Stimulated activated CD8-positive, alpha-beta memory T cell treated with anti-CD3 and anti-CD28 coated beads, Interleukin-4, amount 100 ng/mL, for 48 hours (primary cell): Measurements from ENCODE around the gene TYSND1.
"Not testable (repeated sequence)": the region's sequence is repeated elsewhere in the genome, so short reads cannot be mapped to it uniquely, and the experiment has no call there.

ENCODE experiments used
- DNase-seq: peaks from one replicate; pipeline ENCODE4 v3.0.0-alpha.2; 2020

The TYSND1 gene

GRCh38 chr10:70132098-70133029 lies 14.1 kb downstream of the TYSND1 start, which contains the start of gene AIFM2:
Gene AIFM2, minus strand, starts transcription at chr10:70132825. Its CDS starts 8,741 bp downstream, at chr10:70124084.
- peak; percentile 66 for DNase-seq

GRCh38 chr10:70131560-70131937 lies 15.0 kb downstream of the TYSND1 start:
- DNase-seq = no peak

- no peak for DNase-seq
Measured at GRCh38 chr10:70130878-70131559, 15.5 kb downstream of the TYSND1 start.

GRCh38 chr10:70126700-70127395 lies 19.7 kb downstream of the TYSND1 start:
- no peak for DNase-seq

GRCh38 chr10:70125918-70126552 lies 20.5 kb downstream of the TYSND1 start:
- DNase-seq = no peak

- no peak for DNase-seq
Measured at GRCh38 chr10:70124918-70125317, 21.6 kb downstream of the TYSND1 start.

- DNase-seq = no peak
Measured at GRCh38 chr10:70124415-70124814, 22.1 kb downstream of the TYSND1 start.

- no peak for DNase-seq
Measured at GRCh38 chr10:70123817-70124216, 22.7 kb downstream of the TYSND1 start.

GRCh38 chr10:70123166-70123565 lies 23.3 kb downstream of the TYSND1 start:
- not testable (repeated sequence) for DNase-seq

- DNase-seq = no peak
Measured at GRCh38 chr10:70122742-70123141, 23.8 kb downstream of the TYSND1 start.

- DNase-seq = no peak
Measured at GRCh38 chr10:70121281-70121949, 25.1 kb downstream of the TYSND1 start.

GRCh38 chr10:70120417-70120816 lies 26.1 kb downstream of the TYSND1 start:
- no peak for DNase-seq

- DNase-seq = no peak
Measured at GRCh38 chr10:70119623-70120022, 26.9 kb downstream of the TYSND1 start.

- no peak for DNase-seq
Measured at GRCh38 chr10:70119197-70119596, 27.3 kb downstream of the TYSND1 start.

GRCh38 chr10:70118196-70118595 lies 28.3 kb downstream of the TYSND1 start:
- no peak for DNase-seq

- no peak for DNase-seq
Measured at GRCh38 chr10:70117646-70118045, 28.9 kb downstream of the TYSND1 start.

- DNase-seq = peak; percentile 76
Measured at GRCh38 chr10:70115948-70116682, 30.4 kb downstream of the TYSND1 start.

- no peak for DNase-seq
Measured at GRCh38 chr10:70114902-70115301, 31.6 kb downstream of the TYSND1 start.

GRCh38 chr10:70112071-70112470 lies 34.4 kb downstream of the TYSND1 start:
- no peak for DNase-seq

- no peak for DNase-seq
Measured at GRCh38 chr10:70111496-70111895, 35.0 kb downstream of the TYSND1 start.

GRCh38 chr10:70109064-70109729 lies 37.3 kb downstream of the TYSND1 start:
- no peak for DNase-seq
